Thyroid gland (tissue), 4 donors: Measurements from ENCODE around the gene LRRN4CL. TPM values are rescaled to one million over a fixed set of nuclear protein-coding genes. Genes with fewer than 3 reads are reported as not detected.
A peak's percentile ranks its signal among the peaks of the same experiment; 100 is the strongest.

ENCODE experiments used
- DNase-seq, 2 donors: peaks; one replicate each; pipeline ENCODE4 v3.0.0-alpha.2; 2019
- H3K27ac ChIP-seq, 3 donors: fragments of 200-600 bp; sonication (generic); 1 replicate in 2 of 3; 2 replicates in 1 of 3; pipeline ENCODE4 v1.5.1; 2016 to 2019; ENCODE audit warnings: mild to moderate bottlenecking in 1 of 3, moderate library complexity in 1 of 3
- H3K27me3 ChIP-seq: fragments of 200-600 bp; sonication (generic); one replicate; pipeline ENCODE4 v1.5.1; 2019
- H3K36me3 ChIP-seq, 2 donors: fragments of 200-600 bp; sonication (generic); one replicate each; pipeline ENCODE4 v1.5.1; 2016 to 2019
- H3K4me1 ChIP-seq, 2 donors: fragments of 200-600 bp; sonication (generic); one replicate each; pipeline ENCODE4 v1.5.1; 2017 to 2019
- H3K4me3 ChIP-seq, 3 donors: fragments of 200-600 bp; sonication (generic); replicated peaks in 1 of 3; 1 replicate in 2 of 3; 2 replicates in 1 of 3; pipeline ENCODE4 v1.5.1; 2016; ENCODE audit warnings: mild to moderate bottlenecking in 1 of 3
- H3K9me3 ChIP-seq: fragments of 200-600 bp; sonication (generic); one replicate; pipeline ENCODE4 v1.5.1; 2017
- CTCF ChIP-seq, 6 experiments: fragments of 200-600 bp in 3 of 6; fragments of 450-650 bp in 3 of 6; sonication (generic) in 3 of 6; IDR thresholded peaks; one replicate each; pipeline ENCODE4 v1.5.1; 2016 to 2019; ENCODE audit warnings: antibody characterized with exemption in 6 of 6, mild to moderate bottlenecking in 2 of 6, inconsistent platforms in 1 of 6, moderate library complexity in 1 of 6
- POLR2A ChIP-seq, 2 donors: fragments of 450-650 bp; IDR thresholded peaks; one replicate each; pipeline ENCODE4 v1.6.1; 2017; ENCODE audit warnings: antibody characterized with exemption in 2 of 2, mild to moderate bottlenecking in 2 of 2, moderate library complexity in 1 of 2
- WGBS, 2 donors: methylation state at CpG; one replicate each; pipeline ENCODE4 v1.1.5; 2017; 5-methylcytosine and 5-hydroxymethylcytosine counted together
- intact Hi-C: fragments of 100-400 bp; cut with DNase I; formaldehyde crosslinking; loops from one replicate; pipeline ENCODE4 v1.15.1; 2023
- total RNA-seq, 4 donors: library from RNA; depleted of rRNA; stranded (reverse); fragments of >200 nt; gene quantifications; one replicate each; pipeline ENCODE4 v1.2.3, GENCODE V29; 2016

Gene LRRN4CL
- total RNA-seq, 4 donors from 2014 or later: 2.5 to 18.3 (median 9.0) TPM

- intact Hi-C loops: no loop called here
- no peak for TF ChIP-seq POLR2A (IDR thresholded peaks at IDR 0.05)
- TF ChIP-seq CTCF (IDR thresholded peaks at IDR 0.05): no peak
- no peak overlapping the region for H3K4me3 ChIP-seq
- no peak for DNase-seq
- H3K27ac ChIP-seq: no peak overlapping the region
- H3K4me1 ChIP-seq: peaks cover 0 to under 1% of the 10 kb centered on the region in 2 donors
- no peaks in the 10 kb centered on the region for H3K27me3 ChIP-seq
- no peaks in the 10 kb centered on the region for H3K9me3 ChIP-seq
- WGBS, 2 donors: 92 to 94% methylated on average over 24 of the region's 24 CpGs
- H3K36me3 ChIP-seq: peaks cover 77 to 90% of the 10 kb centered on the region in 2 donors
These were observed 26.1 kb upstream of the LRRN4CL start for GRCh38 chr11:62715150-62716130.

GRCh38 chr11:62713343-62713742, 24.0 kb upstream of the LRRN4CL start:
- Histone ChIP-seq H3K27ac (no peak overlapping the region), H3K4me1 (peaks cover 13 to 14% of the 10 kb centered on the region in 2 donors), H3K9me3 (no peaks in the 10 kb centered on the region), H3K36me3 (peaks cover 56 to 69% of the 10 kb centered on the region in 2 donors), H3K27me3 (no peaks in the 10 kb centered on the region), H3K4me3 (no peak overlapping the region)
- 96 to 97% methylated on average over 2 of the region's 2 CpGs for WGBS, 2 donors
- TF ChIP-seq POLR2A (IDR thresholded peaks at IDR 0.05): no peak
- intact Hi-C loops: no loop called here
- no peak for DNase-seq

GRCh38 chr11:62712861-62713260, 23.5 kb upstream of the LRRN4CL start:
- Histone ChIP-seq H3K9me3 (no peaks in the 10 kb centered on the region), H3K36me3 (peaks cover 51 to 64% of the 10 kb centered on the region in 2 donors), H3K27ac (no peak overlapping the region), H3K4me3 (no peak overlapping the region), H3K27me3 (no peaks in the 10 kb centered on the region), H3K4me1 (peaks cover 14 to 16% of the 10 kb centered on the region in 2 donors)
- WGBS, 2 donors: 53 to 74% methylated on average over 3 of the region's 3 CpGs
- intact Hi-C loops: no loop called here
- TF ChIP-seq CTCF (IDR thresholded peaks at IDR 0.05) (no peak), POLR2A (IDR thresholded peaks at IDR 0.05) (no peak)
- no peak for DNase-seq

GRCh38 chr11:62712276-62712812, 23.0 kb upstream of the LRRN4CL start:
- no peak for DNase-seq

GRCh38 chr11:62710001-62710345, 20.6 kb upstream of the LRRN4CL start:
- intact Hi-C loops: no loop called here
- H3K9me3 ChIP-seq: no peaks in the 10 kb centered on the region
- peak in 1 of 2 donors; percentile 19 for DNase-seq
- no peaks in the 10 kb centered on the region for H3K27me3 ChIP-seq
- H3K4me3 ChIP-seq: peak overlapping the region; percentile 1 to 42 (median 21)
- peaks cover 20 to 29% of the 10 kb centered on the region in 2 donors for H3K4me1 ChIP-seq
- H3K36me3 ChIP-seq: peaks cover 23 to 36% of the 10 kb centered on the region in 2 donors
- 76 to 78% methylated on average over 7 of the region's 7 CpGs for WGBS, 2 donors
- TF ChIP-seq CTCF (IDR thresholded peaks at IDR 0.05) (no peak), POLR2A (IDR thresholded peaks at IDR 0.05) (no peak)
- peak overlapping the region; percentile 84 to 93 (median 88) for H3K27ac ChIP-seq

More at GRCh38 chr11:62712276-62712812, 23.0 kb upstream of the LRRN4CL start:
- Histone ChIP-seq H3K4me1 (peaks cover 14 to 16% of the 10 kb centered on the region in 2 donors), H3K27ac (no peak overlapping the region), H3K4me3 (no peak overlapping the region), H3K27me3 (no peaks in the 10 kb centered on the region), H3K9me3 (no peaks in the 10 kb centered on the region), H3K36me3 (peaks cover 46 to 59% of the 10 kb centered on the region in 2 donors)
- 87% methylated on average over 6 of the region's 6 CpGs for WGBS, 2 donors
- intact Hi-C loops: no loop called here
- TF ChIP-seq CTCF (IDR thresholded peaks at IDR 0.05) (no peak), POLR2A (IDR thresholded peaks at IDR 0.05) (no peak)
